A673 (cell line): Measurements from ENCODE around the gene LDB3.

Source experiments
- CTCF ChIP-seq: fragments of 300-800, 200-600 bp; sonication (generic); conservative IDR thresholded peaks from 2 replicates; pipeline ENCODE4 v1.5.1; 2017; ENCODE audit warnings: low read depth, mild to moderate bottlenecking, antibody characterized with exemption, low read length, moderate library complexity, mixed read lengths
- EZH2 ChIP-seq: fragments of 200-600 bp; sonication (generic); IDR thresholded peaks from 2 replicates; pipeline ENCODE4 v1.6.1; 2017; ENCODE audit warnings: borderline replicate concordance, low read depth, mild to moderate bottlenecking, mixed read lengths, antibody characterized with exemption, low read length; ENCODE audit not compliant: poor library complexity, severe bottlenecking

DNA sequence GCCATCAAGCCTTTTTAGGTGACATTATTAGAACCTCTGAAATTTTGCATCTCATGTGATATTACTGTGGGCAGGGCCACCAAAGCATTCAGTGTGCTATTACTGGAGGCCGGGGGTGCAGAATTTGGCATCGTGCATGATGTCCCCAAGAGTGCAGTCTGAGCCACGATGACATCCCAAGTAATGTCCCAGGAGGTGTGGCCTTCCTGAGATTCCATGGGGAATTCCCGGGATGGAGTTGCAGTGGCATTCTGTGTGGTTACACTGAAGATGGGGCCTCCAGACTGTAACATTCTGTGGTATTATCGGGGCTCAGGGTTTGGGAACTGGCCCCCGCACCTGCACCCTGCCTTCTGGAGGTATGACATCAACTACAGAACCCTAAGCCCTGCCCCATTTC is 9.1 kb downstream of the LDB3 start:
- no peak for TF ChIP-seq CTCF
- TF ChIP-seq EZH2, result no peak
